ENCODE measurements around the gene LRFN5.

The LRFN5 gene

DNA sequence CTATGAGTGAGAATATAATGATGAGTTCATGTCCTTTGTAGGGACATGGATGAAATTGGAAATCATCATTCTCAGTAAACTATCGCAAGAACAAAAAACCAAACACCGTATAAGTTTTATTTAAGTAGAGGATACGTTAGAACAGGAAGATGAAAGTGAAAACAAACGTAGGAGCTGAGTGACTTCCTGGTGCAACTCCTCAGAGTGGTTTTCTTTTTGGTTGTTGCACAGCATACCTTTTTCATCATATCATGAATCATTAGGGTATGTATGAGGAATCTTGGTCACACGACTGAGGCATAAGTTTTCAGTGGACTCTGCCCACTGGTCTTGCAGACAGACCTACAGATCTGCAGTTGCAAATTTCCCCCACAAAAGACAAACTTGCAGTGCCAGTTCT, 199.0 kb downstream of the LRFN5 start:
- ATAC-seq: no peak
- Mint-ChIP-seq H3K36me3 (no peaks in the 10 kb centered on the region), H3K27ac (no peak overlapping the region), H3K4me1 (no peaks in the 10 kb centered on the region), H3K4me3 (no peak overlapping the region), H3K9me3 (peaks cover 6% of the 10 kb centered on the region), H3K27me3 (no peaks in the 10 kb centered on the region)

DNA sequence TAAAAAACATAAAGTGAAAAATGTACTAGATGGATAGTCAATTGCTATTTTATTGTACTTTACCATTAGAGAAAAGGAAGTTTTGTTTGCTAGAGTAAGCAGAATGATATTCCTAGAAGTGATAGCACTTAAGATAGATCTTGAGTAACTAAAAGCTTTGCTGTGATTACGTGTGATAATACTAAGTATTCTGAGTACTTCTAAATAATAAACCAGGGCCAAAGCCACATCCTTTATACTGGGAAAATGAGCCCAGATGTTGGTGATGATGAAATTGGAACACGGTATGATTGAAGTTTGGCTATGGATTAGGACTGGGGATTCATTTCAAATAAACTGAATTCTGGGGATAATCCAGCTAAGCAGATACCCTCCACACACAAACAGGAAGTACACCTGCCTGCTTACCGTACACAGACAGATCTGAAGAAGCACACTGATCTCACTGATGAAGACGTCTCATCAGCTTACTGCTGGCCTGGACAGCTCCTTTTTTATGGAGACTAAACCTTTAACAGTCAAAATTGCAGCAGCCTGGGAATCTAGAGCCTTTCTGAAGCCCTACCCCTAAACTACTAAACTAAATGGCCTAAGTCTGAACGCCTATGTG, 199.8 kb downstream of the LRFN5 start:
- no peaks in the 10 kb centered on the region for H3K27me3 Mint-ChIP-seq
- no peak for ATAC-seq
- H3K27ac Mint-ChIP-seq: no peak overlapping the region
- H3K4me3 Mint-ChIP-seq: no peak overlapping the region
- H3K9me3 Mint-ChIP-seq: peaks cover 6% of the 10 kb centered on the region
- H3K36me3 Mint-ChIP-seq: no peaks in the 10 kb centered on the region
- H3K4me1 Mint-ChIP-seq: no peaks in the 10 kb centered on the region

DNA sequence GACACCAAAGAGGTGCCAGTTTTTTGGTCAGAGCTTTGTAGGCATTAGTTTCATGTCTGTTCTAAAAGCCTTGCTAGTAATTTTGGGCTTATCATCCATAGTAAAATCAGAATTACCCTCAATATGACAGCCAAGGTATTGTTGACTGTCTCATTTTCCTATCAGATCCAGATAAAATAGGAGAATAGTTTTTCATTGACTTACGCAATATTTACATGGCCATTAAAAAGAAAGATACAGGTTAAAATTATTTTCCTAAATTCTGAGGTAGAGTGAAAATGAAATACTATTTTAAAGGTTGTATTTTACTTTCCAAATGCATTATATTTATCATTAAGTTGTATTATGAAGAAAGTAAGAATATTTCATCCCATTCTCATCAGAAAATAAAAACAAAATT, 203.7 kb downstream of the LRFN5 start:
- Mint-ChIP-seq H3K4me3 (no peak overlapping the region), H3K4me1 (no peaks in the 10 kb centered on the region), H3K9me3 (peaks cover 13% of the 10 kb centered on the region), H3K36me3 (no peaks in the 10 kb centered on the region), H3K27me3 (no peaks in the 10 kb centered on the region), H3K27ac (no peak overlapping the region)
- ATAC-seq: no peak

DNA sequence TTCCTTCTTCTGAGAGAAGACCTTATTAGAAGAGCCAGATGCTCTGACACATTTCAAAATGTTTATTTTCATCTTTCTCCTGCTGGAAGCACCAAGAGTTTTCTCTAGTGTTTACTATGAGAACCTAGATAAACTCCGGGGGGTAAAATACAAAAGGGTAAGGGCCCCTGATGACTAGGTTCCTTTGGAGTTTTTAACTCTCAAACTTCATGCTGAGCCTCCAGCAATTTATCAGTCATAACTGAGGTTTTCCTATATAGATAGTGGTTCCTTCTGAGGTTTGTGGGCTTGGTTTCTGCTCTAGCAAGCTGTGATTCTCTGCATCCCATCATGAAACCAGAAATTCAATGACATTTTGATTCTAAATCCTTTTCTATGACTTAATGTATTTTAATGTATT, 210.9 kb downstream of the LRFN5 start:
- Mint-ChIP-seq H3K4me3 (no peak overlapping the region), H3K4me1 (no peaks in the 10 kb centered on the region), H3K36me3 (no peaks in the 10 kb centered on the region), H3K27me3 (no peaks in the 10 kb centered on the region), H3K27ac (no peak overlapping the region), H3K9me3 (peaks cover 10% of the 10 kb centered on the region)
- no peak for ATAC-seq

- ATAC-seq: no peak
- H3K36me3 Mint-ChIP-seq: no peaks in the 10 kb centered on the region
- no peak overlapping the region for H3K27ac Mint-ChIP-seq
- H3K27me3 Mint-ChIP-seq: no peaks in the 10 kb centered on the region
- no peak overlapping the region for H3K4me3 Mint-ChIP-seq
- no peaks in the 10 kb centered on the region for H3K4me1 Mint-ChIP-seq
- peaks cover 3% of the 10 kb centered on the region for H3K9me3 Mint-ChIP-seq
Measured at GRCh38 chr14:41824441-41824840, 217.8 kb downstream of the LRFN5 start.

DNA sequence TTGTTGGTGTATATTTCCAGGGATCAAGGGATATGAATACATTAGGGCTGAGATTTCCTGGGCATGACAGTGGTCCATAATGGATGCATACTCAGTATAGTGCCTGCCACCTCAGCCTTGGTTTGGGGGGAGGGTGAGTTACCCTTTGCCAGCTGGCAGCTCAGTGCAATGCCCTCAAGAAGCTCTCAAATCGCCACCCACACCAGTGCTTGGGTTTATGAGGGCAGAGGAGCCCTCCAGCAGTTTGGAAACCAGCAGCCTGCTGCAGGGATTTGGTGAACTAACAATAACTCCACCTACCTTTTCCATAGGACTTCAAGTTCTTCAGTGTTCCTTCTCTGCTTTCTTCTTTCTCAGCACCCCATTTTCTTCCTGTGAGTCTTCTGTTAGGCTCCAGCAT, 218.9 kb downstream of the LRFN5 start:
- Mint-ChIP-seq H3K27ac (no peak overlapping the region), H3K4me3 (no peak overlapping the region), H3K36me3 (no peaks in the 10 kb centered on the region)

DNA sequence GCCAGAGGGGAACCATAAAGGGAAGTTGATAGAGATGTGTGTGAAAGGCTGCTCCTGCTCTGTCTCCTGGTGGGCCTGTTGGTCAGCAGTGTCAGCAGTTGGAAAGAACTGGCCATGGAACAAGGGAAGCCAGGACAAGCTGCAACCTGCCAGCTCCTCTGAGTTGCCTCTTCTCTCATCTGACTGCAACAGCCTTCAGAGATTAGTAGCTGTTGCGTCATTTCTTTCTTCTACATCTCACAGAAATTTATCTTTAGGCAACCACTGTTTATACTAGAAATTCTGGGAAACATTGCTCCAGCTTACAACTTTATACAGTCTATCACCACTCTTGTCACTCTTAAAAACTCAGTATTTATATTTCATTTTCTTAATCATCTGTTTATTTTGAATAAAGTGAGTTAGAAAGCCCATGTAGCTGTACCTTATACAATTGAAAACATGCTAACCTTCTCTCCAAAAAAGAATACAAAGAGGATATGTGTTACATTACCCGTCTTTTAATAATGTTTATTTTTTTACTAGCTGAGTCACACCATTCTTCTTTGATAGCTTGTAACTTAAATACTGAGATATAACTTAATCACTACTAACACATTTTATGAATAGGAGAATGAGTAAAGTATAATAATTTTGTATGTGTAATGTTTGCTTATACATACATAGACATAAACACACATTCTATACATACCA, 224.2 kb downstream of the LRFN5 start:
- Mint-ChIP-seq H3K27ac (no peak overlapping the region), H3K27me3 (no peaks in the 10 kb centered on the region), H3K36me3 (no peaks in the 10 kb centered on the region), H3K9me3 (no peaks in the 10 kb centered on the region), H3K4me3 (no peak overlapping the region), H3K4me1 (no peaks in the 10 kb centered on the region)
- ATAC-seq: no peak

More for the DNA sequence above, 218.9 kb downstream of the LRFN5 start:
- H3K4me1 Mint-ChIP-seq: no peaks in the 10 kb centered on the region
- ATAC-seq: no peak
- peaks cover 3% of the 10 kb centered on the region for H3K9me3 Mint-ChIP-seq
- H3K27me3 Mint-ChIP-seq: no peaks in the 10 kb centered on the region

DNA sequence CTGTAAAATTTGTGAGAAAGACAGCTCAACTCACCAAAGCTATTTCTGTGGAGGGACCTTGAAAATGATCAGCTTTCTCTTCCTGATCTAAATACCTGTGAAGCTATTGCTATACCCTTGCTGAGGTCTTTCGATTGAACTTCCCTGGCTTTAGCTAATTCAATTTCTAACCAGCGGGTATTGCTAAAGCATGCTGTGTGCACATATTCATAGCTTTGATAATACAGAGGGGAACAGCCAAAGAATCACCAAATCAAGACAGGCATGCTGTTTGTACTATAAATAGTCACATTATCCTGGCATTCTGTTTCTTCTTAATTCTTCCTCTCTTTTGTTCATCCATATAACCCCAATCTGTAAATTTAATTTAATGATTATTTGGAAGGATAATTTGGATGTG, 233.0 kb downstream of the LRFN5 start:
- no peaks in the 10 kb centered on the region for H3K36me3 Mint-ChIP-seq
- H3K27me3 Mint-ChIP-seq: no peaks in the 10 kb centered on the region
- no peak for ATAC-seq
- no peak overlapping the region for H3K4me3 Mint-ChIP-seq
- no peaks in the 10 kb centered on the region for H3K9me3 Mint-ChIP-seq
- no peak overlapping the region for H3K27ac Mint-ChIP-seq
- H3K4me1 Mint-ChIP-seq: no peaks in the 10 kb centered on the region

- no peaks in the 10 kb centered on the region for H3K27me3 Mint-ChIP-seq
- H3K27ac Mint-ChIP-seq: no peak overlapping the region
- no peaks in the 10 kb centered on the region for H3K36me3 Mint-ChIP-seq
- peaks cover 5% of the 10 kb centered on the region for H3K9me3 Mint-ChIP-seq
- no peaks in the 10 kb centered on the region for H3K4me1 Mint-ChIP-seq
- ATAC-seq: no peak
- H3K4me3 Mint-ChIP-seq: no peak overlapping the region
Measured at GRCh38 chr14:41859336-41859735, 252.7 kb downstream of the LRFN5 start.

DNA sequence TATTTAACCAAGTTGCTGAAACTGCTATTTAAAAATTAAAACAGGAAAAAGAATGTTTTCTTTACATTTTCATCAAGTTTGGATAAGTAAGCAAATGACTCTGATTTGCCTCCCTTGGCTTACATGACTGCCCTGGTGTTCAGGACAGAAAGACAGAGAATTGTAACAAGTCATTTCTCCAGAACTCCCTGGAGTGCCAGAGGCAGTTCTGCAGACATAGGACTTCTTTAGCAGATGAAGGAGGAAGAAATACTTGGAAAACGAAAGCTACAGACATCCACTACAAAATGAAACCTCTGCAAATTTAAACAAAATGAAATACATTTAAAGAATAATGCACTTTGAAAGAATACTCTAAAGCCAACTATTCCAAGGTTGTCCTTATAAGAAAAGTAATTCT, 253.9 kb downstream of the LRFN5 start:
- peaks cover 5% of the 10 kb centered on the region for H3K9me3 Mint-ChIP-seq
- no peak for ATAC-seq
- no peak overlapping the region for H3K4me3 Mint-ChIP-seq
- H3K27me3 Mint-ChIP-seq: no peaks in the 10 kb centered on the region
- H3K4me1 Mint-ChIP-seq: no peaks in the 10 kb centered on the region
- H3K27ac Mint-ChIP-seq: no peak overlapping the region
- no peaks in the 10 kb centered on the region for H3K36me3 Mint-ChIP-seq

- H3K27ac Mint-ChIP-seq: no peak overlapping the region
- H3K27me3 Mint-ChIP-seq: no peaks in the 10 kb centered on the region
- ATAC-seq: no peak
- peaks cover 2% of the 10 kb centered on the region for H3K9me3 Mint-ChIP-seq
- no peaks in the 10 kb centered on the region for H3K4me1 Mint-ChIP-seq
- no peak overlapping the region for H3K4me3 Mint-ChIP-seq
- H3K36me3 Mint-ChIP-seq: no peaks in the 10 kb centered on the region
Measured at GRCh38 chr14:41865894-41866293, 259.2 kb downstream of the LRFN5 start.

GRCh38 chr14:41868396-41868795, 261.7 kb downstream of the LRFN5 start:
- Mint-ChIP-seq H3K27ac (no peak overlapping the region), H3K9me3 (no peaks in the 10 kb centered on the region), H3K4me1 (no peaks in the 10 kb centered on the region), H3K27me3 (no peaks in the 10 kb centered on the region), H3K4me3 (no peak overlapping the region), H3K36me3 (no peaks in the 10 kb centered on the region)
- no peak for ATAC-seq

DNA sequence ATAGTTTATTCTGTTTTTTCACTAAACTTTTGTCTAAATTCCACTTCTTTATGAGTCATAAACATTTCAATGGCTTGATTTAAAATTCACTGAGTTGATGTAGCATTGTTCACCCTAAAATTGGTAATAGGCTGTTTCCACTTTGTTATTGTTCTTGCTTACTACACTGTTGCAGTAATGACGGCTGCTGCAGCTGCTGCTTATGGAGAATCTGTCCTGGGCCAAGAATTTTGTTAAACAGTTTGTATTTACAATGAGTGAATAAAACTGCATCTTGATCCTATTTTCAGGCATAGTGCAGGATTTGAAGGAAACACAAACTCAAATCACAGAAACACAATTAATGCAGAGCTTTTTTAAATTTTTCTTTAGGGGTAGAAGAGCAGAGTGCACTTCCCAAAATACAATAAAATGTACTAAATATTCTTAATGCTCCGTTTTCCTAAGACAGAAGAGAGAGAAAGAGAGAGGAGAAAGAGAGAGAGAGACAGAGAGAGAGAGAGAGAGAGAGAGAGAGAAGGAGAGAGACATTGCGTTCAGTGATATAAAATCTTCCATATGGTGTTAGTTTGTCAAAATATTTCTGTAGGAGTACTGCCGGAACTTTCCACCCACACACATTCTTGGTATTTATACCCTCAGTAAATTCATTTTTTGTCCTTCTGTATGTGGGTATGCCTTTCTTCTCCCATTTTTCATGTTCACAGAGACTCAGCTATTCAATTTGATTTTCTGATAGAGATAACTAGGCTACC, 266.4 kb downstream of the LRFN5 start:
- peaks cover 4% of the 10 kb centered on the region for H3K9me3 Mint-ChIP-seq
- ATAC-seq: no peak

DNA sequence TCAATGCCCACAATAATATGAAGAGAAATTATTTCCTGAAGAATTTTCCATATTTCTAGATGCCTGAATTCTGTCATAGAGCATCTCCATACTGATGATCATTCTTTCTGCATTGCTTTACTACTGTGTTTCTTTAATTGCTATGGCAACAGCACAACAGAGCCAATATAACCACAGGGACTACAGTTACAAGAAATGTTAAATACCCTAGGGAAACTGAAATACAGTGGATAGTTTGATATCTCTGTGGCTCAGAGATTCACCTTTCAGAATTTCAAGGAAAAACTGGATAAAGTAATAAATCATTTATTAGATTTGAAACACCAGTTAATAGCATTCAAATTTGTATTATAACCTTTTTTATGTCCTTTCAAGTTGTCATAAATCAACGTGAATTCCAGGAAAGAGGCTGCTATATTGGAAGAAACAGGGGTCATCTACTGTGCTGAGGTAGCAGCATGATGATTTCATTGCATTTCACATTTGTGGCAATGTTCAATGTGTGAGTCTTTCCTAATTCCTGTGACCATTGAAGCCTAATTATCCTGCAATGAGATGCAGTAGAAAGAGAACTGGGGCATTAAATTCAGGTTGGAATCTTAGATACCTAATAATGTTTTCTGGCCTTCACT, 267.1 kb downstream of the LRFN5 start:
- H3K36me3 Mint-ChIP-seq: no peaks in the 10 kb centered on the region
- no peaks in the 10 kb centered on the region for H3K4me1 Mint-ChIP-seq
- no peak overlapping the region for H3K27ac Mint-ChIP-seq
- no peak for ATAC-seq
- no peaks in the 10 kb centered on the region for H3K27me3 Mint-ChIP-seq
- peaks cover 4% of the 10 kb centered on the region for H3K9me3 Mint-ChIP-seq
- H3K4me3 Mint-ChIP-seq: no peak overlapping the region

More for the DNA sequence above, 266.4 kb downstream of the LRFN5 start:
- no peaks in the 10 kb centered on the region for H3K4me1 Mint-ChIP-seq
- H3K27ac Mint-ChIP-seq: no peak overlapping the region
- no peak overlapping the region for H3K4me3 Mint-ChIP-seq
- H3K36me3 Mint-ChIP-seq: no peaks in the 10 kb centered on the region
- no peaks in the 10 kb centered on the region for H3K27me3 Mint-ChIP-seq

- Mint-ChIP-seq H3K4me1 (no peaks in the 10 kb centered on the region), H3K27ac (no peak overlapping the region), H3K9me3 (peaks cover 4% of the 10 kb centered on the region), H3K4me3 (no peak overlapping the region), H3K36me3 (no peaks in the 10 kb centered on the region), H3K27me3 (no peaks in the 10 kb centered on the region)
- ATAC-seq: no peak
Measured at GRCh38 chr14:41875116-41875515, 268.4 kb downstream of the LRFN5 start.
